ENCODE results near the gene TOB1. TPM values are rescaled to one million over a fixed set of nuclear protein-coding genes. Genes with fewer than 3 reads are reported as not detected.

TOB1 gene
- polyA plus RNA-seq, 1 of the 3 experiments (the other 2 are of a cell fraction), result 19.3 TPM

DNA sequence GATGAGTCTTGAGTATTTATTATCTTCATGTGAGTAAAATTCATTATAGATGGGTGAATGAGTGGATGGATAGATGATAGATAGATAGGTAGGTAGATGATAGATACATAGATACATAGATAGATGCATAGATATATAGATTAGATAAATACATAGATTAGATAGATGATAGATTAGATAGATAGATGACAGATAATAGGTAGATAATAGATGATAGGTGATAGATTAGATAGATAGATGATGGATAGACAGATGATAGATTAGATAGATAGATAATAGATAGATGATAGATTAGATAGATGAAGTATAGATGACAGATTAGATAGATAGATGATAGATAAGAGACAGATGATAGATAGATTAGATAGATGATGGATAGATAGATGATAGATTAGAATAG is 52.6 kb downstream of the TOB1 start:
- Histone ChIP-seq H3K9me2 (no peaks in the 10 kb centered on the region), H3K79me2 (ENCODE audit: insufficient read depth) (no peaks in the 10 kb centered on the region), H4K20me1 (ENCODE audit: insufficient read depth) (no peaks in the 10 kb centered on the region), H3K4me3 (ENCODE audit: low read depth in 2 of 2, low read length in 1 of 2) (no peak overlapping the region), H3K36me3 (replicated peaks in 1 of 2; ENCODE audit: control insufficient read depth in 1 of 2, insufficient read depth in 2 of 2, low read length in 1 of 2) (no peaks in the 10 kb centered on the region), H3K27me3 (ENCODE audit: insufficient read depth) (peaks cover 4% of the 10 kb centered on the region; the same call in 1 of the 2 replicates), H3F3A (replicated peaks; ENCODE audit: insufficient read depth) (no peaks in the 10 kb centered on the region), H3K9ac (no peak overlapping the region), H2AFZ (ENCODE audit: low read depth) (no peak overlapping the region), H3K4me1 (ENCODE audit: control insufficient read depth in 1 of 2, insufficient read depth in 2 of 2, low read depth in 1 of 2, low read length in 1 of 2) (no peaks in the 10 kb centered on the region; a peak in 1 of 4 replicates), H3K9me3 (no peaks in the 10 kb centered on the region), H3K4me2 (no peak overlapping the region), H3K27ac (ENCODE audit: low read depth in 2 of 2, low read length in 1 of 2) (no peak overlapping the region)
- DNase-seq, result no peak
- ChIA-PET CTCF (interaction anchor here (8.3 kb wide), 1 partner anchor 29 kb away, joined by 71 read pairs; no protein-coding TSS in a partner anchor), POLR2A (interaction anchor here (1.3 kb wide), 1 partner anchor 14 kb away, joined by 3 read pairs; no protein-coding TSS in a partner anchor)
- no peak for TF ChIP-seq ELF1 (IDR thresholded peaks at IDR 0.05)
- no peak for TF ChIP-seq TCF12 (IDR thresholded peaks at IDR 0.05)
- TF ChIP-seq, protein P1, sequence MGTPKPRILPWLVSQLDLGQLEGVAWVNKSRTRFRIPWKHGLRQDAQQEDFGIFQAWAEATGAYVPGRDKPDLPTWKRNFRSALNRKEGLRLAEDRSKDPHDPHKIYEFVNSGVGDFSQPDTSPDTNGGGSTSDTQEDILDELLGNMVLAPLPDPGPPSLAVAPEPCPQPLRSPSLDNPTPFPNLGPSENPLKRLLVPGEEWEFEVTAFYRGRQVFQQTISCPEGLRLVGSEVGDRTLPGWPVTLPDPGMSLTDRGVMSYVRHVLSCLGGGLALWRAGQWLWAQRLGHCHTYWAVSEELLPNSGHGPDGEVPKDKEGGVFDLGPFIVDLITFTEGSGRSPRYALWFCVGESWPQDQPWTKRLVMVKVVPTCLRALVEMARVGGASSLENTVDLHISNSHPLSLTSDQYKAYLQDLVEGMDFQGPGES (IDR thresholded peaks at IDR 0.05; ENCODE audit: low read depth, low read length), result no peak
- no peak for TF ChIP-seq SIN3A (IDR thresholded peaks at IDR 0.05; ENCODE audit: borderline replicate concordance, low read depth, low read length)

Other genes starting within 250 kb of the TOB1 start
- 185 and 209 TPM in 2 replicates for gene ABCC3, start 231.5 kb downstream of the TOB1 start, polyA plus RNA-seq (2012; rRNA removed)
- gene ANKRD40, start 158.4 kb downstream of the TOB1 start, polyA plus RNA-seq (2012; rRNA removed), result 33.6 and 46.3 TPM in 2 replicates
- 154 and 164 TPM in 2 replicates for gene LUC7L3, start 146.8 kb downstream of the TOB1 start, polyA plus RNA-seq (2012; rRNA removed)
- gene ANKRD40CL, start 98.8 kb downstream of the TOB1 start, polyA plus RNA-seq (2012; rRNA removed), result not detected in 2 replicates
- gene WFIKKN2, start 30.8 kb downstream of the TOB1 start, polyA plus RNA-seq (2012; rRNA removed), result not detected in 2 replicates